ENCODE data around the gene ATG4B. TPM values are rescaled to one million over a fixed set of nuclear protein-coding genes. Genes with fewer than 3 reads are reported as not detected.

ATG4B gene
- total and polyA plus RNA-seq, 9 of the 15 experiments (the other 6 are each of a cell fraction or from before 2014, with no cell fraction given): 5.9 to 58.8 (median 35.6) TPM

DNA sequence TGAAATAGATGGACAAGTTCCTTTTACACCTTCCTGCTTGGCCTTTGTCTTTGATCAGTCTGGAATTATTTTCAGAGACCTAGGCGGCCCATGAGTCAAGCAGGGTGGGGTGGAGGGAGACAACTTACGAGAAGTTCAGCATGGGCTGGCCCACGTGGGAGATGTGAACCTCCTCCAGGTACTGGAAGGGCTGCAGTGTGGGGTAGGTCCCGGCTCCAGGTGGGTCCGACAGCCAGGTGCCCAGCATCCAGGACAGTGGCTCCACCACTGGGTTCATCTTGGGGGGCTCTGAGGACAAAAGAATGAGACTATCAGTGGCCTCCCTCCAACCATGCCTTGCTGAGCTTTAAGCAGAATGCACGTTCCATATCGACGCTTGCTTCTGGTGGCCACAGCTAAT is 31.3 kb upstream of the ATG4B start:
- Histone ChIP-seq H3K4me3 (no peak overlapping the region), H2AFZ (ENCODE audit: low read depth, low read length) (no peak overlapping the region), H3K9me1 (ENCODE audit: control insufficient read depth, insufficient read depth, low read length) (no peaks in the 10 kb centered on the region), H3K4me1 (replicated peaks in 1 of 2; ENCODE audit: control insufficient read depth in 2 of 2, insufficient read depth in 2 of 2, low read length in 2 of 2) (peaks cover 0 to 22% of the 10 kb centered on the region in 2 experiments; a peak in 3 of 5 replicates), H3K79me2 (ENCODE audit: control insufficient read depth, insufficient read depth, low read length) (peaks cover 30% of the 10 kb centered on the region), H3K4me2 (ENCODE audit: insufficient read depth, low read length) (no peak overlapping the region), H4K20me1 (replicated peaks; ENCODE audit: control insufficient read depth, insufficient read depth, low read length) (no peaks in the 10 kb centered on the region), H3K27ac (ENCODE audit: extremely low read depth, low read depth, low read length) (no peak overlapping the region), H3K9ac (ENCODE audit: insufficient read depth in 1 of 2, low read depth in 2 of 2, low read length in 2 of 2) (no peak overlapping the region), H3K36me3 (ENCODE audit: control insufficient read depth, insufficient read depth, low read length) (peaks cover 62% of the 10 kb centered on the region; the same call in 2 of the 3 replicates), H3K27me3 (ENCODE audit: control insufficient read depth in 2 of 2, insufficient read depth in 2 of 2, low read length in 2 of 2) (no peaks in the 10 kb centered on the region), H3K9me3 (replicated peaks; ENCODE audit: control insufficient read depth, insufficient read depth, low read depth, low read length) (no peaks in the 10 kb centered on the region)
- intact Hi-C loops (cut with micrococcal nuclease): no loop called here
- FAIRE-seq (no peak), DNase-seq (ENCODE audit: extremely low read depth in 1 of 4, low spot score in 3 of 4) (no peak), ATAC-seq (no peak)
- POLR2A ChIA-PET: no interaction called here
- BruUV-seq (replicated peaks): no TSS peak
- in situ Hi-C loops (cut with MboI): no loop called here
- WGBS (ENCODE audit: insufficient coverage, low coverage, missing lambda C conversion rate): 90% methylated on average over 2 of the region's 8 CpGs
- TF ChIP-seq, protein P1, sequence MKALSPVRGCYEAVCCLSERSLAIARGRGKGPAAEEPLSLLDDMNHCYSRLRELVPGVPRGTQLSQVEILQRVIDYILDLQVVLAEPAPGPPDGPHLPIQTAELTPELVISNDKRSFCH (CRISPR knock-in tag; IDR thresholded peaks at IDR 0.05): no peak
- TF ChIP-seq, protein P1 (tag; IDR thresholded peaks at IDR 0.05): no peak
- TF ChIP-seq RAD51 (IDR thresholded peaks at IDR 0.05; ENCODE audit: borderline replicate concordance, low read depth): no peak
- no peak for TF ChIP-seq KLF1 (tag; IDR thresholded peaks at IDR 0.05)
- TF ChIP-seq NFIC (IDR thresholded peaks at IDR 0.05): no peak
- CTCF ChIA-PET (ENCODE audit: low intra/inter-chr PET ratio): no interaction called here

DNA sequence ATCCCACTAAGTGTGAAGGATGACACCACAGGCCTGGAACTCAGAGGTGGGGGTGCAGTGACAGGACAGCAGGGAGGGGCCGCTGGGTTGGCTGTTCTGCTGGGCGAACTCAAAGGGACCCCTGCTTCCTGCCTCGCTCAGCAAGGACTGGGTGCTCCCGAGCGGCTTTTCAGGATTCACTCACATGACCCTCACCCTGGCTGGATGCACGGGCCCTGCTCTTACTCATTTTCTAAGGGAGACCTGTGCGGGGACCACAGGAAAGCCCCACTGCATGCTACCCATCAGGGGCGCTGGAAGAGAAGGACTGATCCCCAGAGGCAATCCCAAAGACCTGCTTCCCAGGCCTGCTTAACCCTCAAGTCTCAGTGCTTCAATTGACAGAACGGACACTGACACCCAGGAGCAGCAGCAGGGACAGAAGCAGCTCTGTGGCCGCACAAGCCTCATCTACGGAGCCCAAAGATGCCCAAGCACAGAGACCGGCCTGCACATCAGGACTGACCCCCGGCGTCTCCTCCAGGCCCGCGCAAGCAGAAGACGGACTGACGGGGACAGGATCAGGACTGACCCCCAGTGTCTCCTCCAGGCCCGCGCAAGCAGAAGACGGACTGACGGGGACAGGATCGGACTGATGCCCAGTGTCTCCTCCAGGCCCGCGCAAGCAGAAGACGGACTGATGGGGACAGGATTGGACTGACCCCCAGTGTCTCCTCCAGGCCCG is 30.2 kb upstream of the ATG4B start:
- H3K79me2 ChIP-seq (ENCODE audit: control insufficient read depth, insufficient read depth, low read length): peaks cover 36% of the 10 kb centered on the region
- H3K27me3 ChIP-seq (ENCODE audit: control insufficient read depth in 2 of 2, insufficient read depth in 2 of 2, low read length in 2 of 2): no peaks in the 10 kb centered on the region
- H3K36me3 ChIP-seq (ENCODE audit: control insufficient read depth, insufficient read depth, low read length): peaks cover 53% of the 10 kb centered on the region; the same call in 2 of the 3 replicates
- no peaks in the 10 kb centered on the region for H3K9me1 ChIP-seq (ENCODE audit: control insufficient read depth, insufficient read depth, low read length)
- BruUV-seq (replicated peaks): no TSS peak
- H2AFZ ChIP-seq (ENCODE audit: low read depth, low read length): no peak overlapping the region
- H3K27ac ChIP-seq (ENCODE audit: extremely low read depth, low read depth, low read length): no peak overlapping the region
- no peaks in the 10 kb centered on the region for H4K20me1 ChIP-seq (replicated peaks; ENCODE audit: control insufficient read depth, insufficient read depth, low read length)
- no peaks in the 10 kb centered on the region for H3K9me3 ChIP-seq (replicated peaks; ENCODE audit: control insufficient read depth, insufficient read depth, low read depth, low read length)
- in situ Hi-C loops (cut with MboI): no loop called here
- no peak overlapping the region for H3K4me3 ChIP-seq
- POLR2A ChIA-PET: no interaction called here
- intact Hi-C loops (cut with micrococcal nuclease): no loop called here
- CTCF ChIA-PET (ENCODE audit: low intra/inter-chr PET ratio): no interaction called here
- no peak for DNase-seq (ENCODE audit: extremely low read depth in 1 of 4, low spot score in 3 of 4)
- 98% methylated on average over 10 of the region's 27 CpGs for WGBS (ENCODE audit: insufficient coverage, low coverage, missing lambda C conversion rate)
- no peak for TF ChIP-seq ZNF23 (CRISPR knock-in tag; IDR thresholded peaks at IDR 0.05)
- TF ChIP-seq NCOA1 (IDR thresholded peaks at IDR 0.05; ENCODE audit: low read depth): no peak
- TF ChIP-seq HMGN3 (IDR thresholded peaks at IDR 0.05; ENCODE audit: borderline replicate concordance, extremely low read depth, insufficient read length, low read depth, low read length): no peak
- TF ChIP-seq RHOXF2B (CRISPR knock-in tag; conservative IDR thresholded peaks at IDR 0.05): no peak
- no peak for TF ChIP-seq DPF2 (IDR thresholded peaks at IDR 0.05)
- TF ChIP-seq ZBED1 (IDR thresholded peaks at IDR 0.05): no peak
- peaks cover 0 to 23% of the 10 kb centered on the region in 2 experiments; a peak in 3 of 5 replicates for H3K4me1 ChIP-seq (replicated peaks in 1 of 2; ENCODE audit: control insufficient read depth in 2 of 2, insufficient read depth in 2 of 2, low read length in 2 of 2)
- H3K4me2 ChIP-seq (ENCODE audit: insufficient read depth, low read length): no peak overlapping the region
- no peak for ATAC-seq
- no peak for FAIRE-seq
- H3K9ac ChIP-seq (ENCODE audit: insufficient read depth in 1 of 2, low read depth in 2 of 2, low read length in 2 of 2): no peak overlapping the region
